Measurements from ENCODE around the gene MAPK11.

Gene MAPK11

DNA sequence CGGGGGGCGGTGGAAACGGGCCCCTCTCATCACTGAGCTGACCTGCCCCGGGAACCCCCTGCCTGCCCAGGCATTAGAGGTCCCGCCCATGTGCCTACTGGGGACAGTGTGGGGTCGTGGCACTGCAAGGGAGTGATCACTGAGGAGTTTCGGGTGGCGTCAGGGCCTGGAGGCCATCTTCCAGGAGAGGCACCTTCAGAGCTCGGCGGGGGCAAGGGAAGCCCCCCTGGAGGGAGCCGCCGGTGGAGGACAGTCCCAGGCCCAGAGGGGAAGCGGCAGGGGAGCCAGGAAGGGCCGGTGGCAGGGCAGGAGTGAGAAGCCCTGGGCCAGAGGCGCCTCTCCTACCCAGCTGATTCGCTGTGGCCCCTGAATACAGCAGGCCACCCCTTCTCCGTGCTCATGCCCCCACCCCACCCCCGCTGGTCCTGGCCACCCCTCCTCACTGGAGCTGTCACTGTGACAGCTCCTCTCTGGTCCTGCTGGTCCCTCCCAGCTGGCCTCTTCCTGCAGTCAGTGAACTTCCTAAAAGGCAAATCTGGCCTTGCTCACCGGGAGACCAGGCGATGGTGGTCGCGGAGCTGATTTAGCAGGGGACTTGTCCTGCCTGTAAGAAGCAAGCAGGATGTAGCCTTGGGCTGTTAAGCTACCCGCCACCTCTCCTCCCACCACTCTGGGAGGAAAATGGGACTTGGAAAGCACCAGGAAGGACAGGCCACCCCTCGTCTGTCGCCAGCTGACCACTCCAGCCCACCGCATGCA is 2.0 kb upstream of the MAPK11 start:
- Histone ChIP-seq H4K91ac (ENCODE audit: low read length) (no peak overlapping the region), H4K8ac (ENCODE audit: low read length) (no peak overlapping the region), H2BK15ac (ENCODE audit: low read depth, poor library complexity, severe bottlenecking) (no peak overlapping the region), H3K4me3 (ENCODE audit: insufficient read depth in 1 of 2, low read depth in 1 of 2, low read length in 2 of 2) (peak overlapping the region in 1 of 2 experiments; percentile 23), H3K18ac (ENCODE audit: low read depth in 1 of 2, low read length in 2 of 2) (peak overlapping the region in 1 of 2 experiments; percentile 83), H3K4ac (ENCODE audit: low read depth in 1 of 2, low read length in 2 of 2) (peak overlapping the region in 1 of 2 experiments; percentile 48), H3K79me1 (replicated peaks; ENCODE audit: low read length, poor library complexity, severe bottlenecking) (peaks cover 2% of the 10 kb centered on the region), H3K9me3 (ENCODE audit: control insufficient read depth, low read length) (no peaks in the 10 kb centered on the region), H2BK120ac (ENCODE audit: low read depth, low read length) (no peak overlapping the region), H3K9ac (ENCODE audit: low read length) (no peak overlapping the region), H3K36me3 (ENCODE audit: control insufficient read depth in 1 of 2, insufficient read depth in 2 of 2, low read depth in 1 of 2, low read length in 2 of 2) (peaks cover 34 to 45% of the 10 kb centered on the region in 2 experiments), H3K4me2 (ENCODE audit: low read length, poor library complexity, severe bottlenecking) (peak overlapping the region; percentile 38), H2AK5ac (ENCODE audit: low read length, severe bottlenecking) (no peak overlapping the region), H2BK12ac (ENCODE audit: low read length in 2 of 2) (peak overlapping the region in 1 of 2 experiments; percentile 47), H3K27me3 (ENCODE audit: control insufficient read depth in 1 of 2, insufficient read depth in 1 of 2, low read length in 2 of 2) (peaks cover 0 to under 1% of the 10 kb centered on the region in 2 experiments), H3K4me1 (ENCODE audit: control insufficient read depth, insufficient read depth, low read depth, low read length) (peaks cover 46% of the 10 kb centered on the region), H3K27ac (ENCODE audit: low read length, poor library complexity, severe bottlenecking) (no peak overlapping the region), H3K14ac (ENCODE audit: low read length in 2 of 2) (no peak overlapping the region), H2BK5ac (ENCODE audit: low read depth, low read length, poor library complexity, severe bottlenecking) (no peak overlapping the region), H3K23ac (ENCODE audit: low read length in 2 of 2) (no peak overlapping the region), H2AFZ (ENCODE audit: low read depth, low read length) (no peak overlapping the region)
- 36% methylated on average over 22 of the region's 26 CpGs for WGBS
- no peak for DNase-seq

DNA sequence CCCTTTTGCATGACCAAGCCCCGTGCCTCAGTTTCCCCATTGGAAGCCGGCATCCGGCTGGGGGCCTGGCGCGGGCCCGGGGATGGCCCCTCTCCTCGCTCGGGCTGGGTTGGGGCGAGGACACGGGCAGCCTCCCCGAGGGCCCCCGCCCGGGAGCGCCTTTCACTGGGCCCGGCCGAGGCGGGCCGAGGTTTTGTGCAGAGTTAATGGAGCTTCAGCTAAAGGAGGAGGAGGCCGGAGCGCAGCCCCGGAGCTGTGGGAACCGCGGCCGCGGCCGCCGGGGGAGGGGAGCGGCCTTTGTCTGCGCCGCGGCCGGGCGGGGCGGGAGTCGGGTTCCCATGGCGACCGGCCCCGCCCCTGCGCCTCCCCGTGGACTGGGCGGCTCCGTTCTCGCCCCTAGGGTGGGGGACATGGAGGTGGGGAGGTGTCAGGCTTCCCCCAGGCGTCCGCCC is 1.4 kb upstream of the MAPK11 start:
- Histone ChIP-seq H3K9ac (ENCODE audit: low read length) (no peak overlapping the region), H2AK5ac (ENCODE audit: low read length, severe bottlenecking) (no peak overlapping the region), H3K27me3 (ENCODE audit: control insufficient read depth in 1 of 2, insufficient read depth in 1 of 2, low read length in 2 of 2) (peaks cover 0 to 7% of the 10 kb centered on the region in 2 experiments), H2BK5ac (ENCODE audit: low read depth, low read length, poor library complexity, severe bottlenecking) (no peak overlapping the region), H2AFZ (ENCODE audit: low read depth, low read length) (no peak overlapping the region), H4K8ac (ENCODE audit: low read length) (no peak overlapping the region), H3K23ac (ENCODE audit: low read length in 2 of 2) (no peak overlapping the region), H3K27ac (ENCODE audit: low read length, poor library complexity, severe bottlenecking) (no peak overlapping the region), H3K14ac (ENCODE audit: low read length in 2 of 2) (no peak overlapping the region), H2BK120ac (ENCODE audit: low read depth, low read length) (no peak overlapping the region), H3K4me2 (ENCODE audit: low read length, poor library complexity, severe bottlenecking) (peak overlapping the region; percentile 95), H2BK15ac (ENCODE audit: low read depth, poor library complexity, severe bottlenecking) (no peak overlapping the region), H3K79me1 (replicated peaks; ENCODE audit: low read length, poor library complexity, severe bottlenecking) (peaks cover 2% of the 10 kb centered on the region), H3K9me3 (ENCODE audit: control insufficient read depth, low read length) (no peaks in the 10 kb centered on the region), H3K4ac (ENCODE audit: low read depth in 1 of 2, low read length in 2 of 2) (peak overlapping the region in 1 of 2 experiments; percentile 22), H2BK12ac (ENCODE audit: low read length in 2 of 2) (no peak overlapping the region), H3K4me1 (ENCODE audit: control insufficient read depth, insufficient read depth, low read depth, low read length) (peaks cover 47% of the 10 kb centered on the region), H3K36me3 (ENCODE audit: control insufficient read depth in 1 of 2, insufficient read depth in 2 of 2, low read depth in 1 of 2, low read length in 2 of 2) (peaks cover 27 to 45% of the 10 kb centered on the region in 2 experiments), H4K91ac (ENCODE audit: low read length) (no peak overlapping the region), H3K18ac (ENCODE audit: low read depth in 1 of 2, low read length in 2 of 2) (peak overlapping the region in 1 of 2 experiments; percentile 83), H3K4me3 (ENCODE audit: insufficient read depth in 1 of 2, low read depth in 1 of 2, low read length in 2 of 2) (peak overlapping the region; percentile 23 to 75)
- 3% methylated on average over 21 of the region's 45 CpGs for WGBS
- DNase-seq: peak; percentile 69

GRCh38 chr22:50270666-50271394 is 650 bp upstream of the MAPK11 start:
- Histone ChIP-seq H3K18ac (ENCODE audit: low read depth in 1 of 2, low read length in 2 of 2) (no peak overlapping the region), H3K36me3 (ENCODE audit: control insufficient read depth in 1 of 2, insufficient read depth in 2 of 2, low read depth in 1 of 2, low read length in 2 of 2) (peaks cover 21 to 40% of the 10 kb centered on the region in 2 experiments), H3K9me3 (ENCODE audit: control insufficient read depth, low read length) (no peaks in the 10 kb centered on the region), H4K8ac (ENCODE audit: low read length) (no peak overlapping the region), H3K4me1 (ENCODE audit: control insufficient read depth, insufficient read depth, low read depth, low read length) (peaks cover 43% of the 10 kb centered on the region), H2BK12ac (ENCODE audit: low read length in 2 of 2) (no peak overlapping the region), H2BK5ac (ENCODE audit: low read depth, low read length, poor library complexity, severe bottlenecking) (no peak overlapping the region), H3K27me3 (ENCODE audit: control insufficient read depth in 1 of 2, insufficient read depth in 1 of 2, low read length in 2 of 2) (peaks cover 0 to 11% of the 10 kb centered on the region in 2 experiments), H4K91ac (ENCODE audit: low read length) (no peak overlapping the region), H3K4me3 (ENCODE audit: insufficient read depth in 1 of 2, low read depth in 1 of 2, low read length in 2 of 2) (peak overlapping the region; percentile 61 to 75), H3K9ac (ENCODE audit: low read length) (peak overlapping the region; percentile 43), H3K4me2 (ENCODE audit: low read length, poor library complexity, severe bottlenecking) (peak overlapping the region; percentile 95), H3K23ac (ENCODE audit: low read length in 2 of 2) (peak overlapping the region in 1 of 2 experiments; percentile 51), H2BK15ac (ENCODE audit: low read depth, poor library complexity, severe bottlenecking) (peak overlapping the region; percentile 35), H3K14ac (ENCODE audit: low read length in 2 of 2) (no peak overlapping the region), H2AK5ac (ENCODE audit: low read length, severe bottlenecking) (no peak overlapping the region), H3K79me1 (replicated peaks; ENCODE audit: low read length, poor library complexity, severe bottlenecking) (peaks cover 1% of the 10 kb centered on the region), H2AFZ (ENCODE audit: low read depth, low read length) (no peak overlapping the region), H2BK120ac (ENCODE audit: low read depth, low read length) (no peak overlapping the region), H3K4ac (ENCODE audit: low read depth in 1 of 2, low read length in 2 of 2) (no peak overlapping the region), H3K27ac (ENCODE audit: low read length, poor library complexity, severe bottlenecking) (no peak overlapping the region)
- DNase-seq: peak; percentile 81
- WGBS: 6% methylated on average over 53 of the region's 53 CpGs

GRCh38 chr22:50269573-50269969 is 609 bp downstream of the MAPK11 start:
- Histone ChIP-seq H3K4me3 (ENCODE audit: insufficient read depth in 1 of 2, low read depth in 1 of 2, low read length in 2 of 2) (peak overlapping the region in 1 of 2 experiments; percentile 56), H3K9me3 (ENCODE audit: control insufficient read depth, low read length) (no peaks in the 10 kb centered on the region), H3K4ac (ENCODE audit: low read depth in 1 of 2, low read length in 2 of 2) (no peak overlapping the region), H3K9ac (ENCODE audit: low read length) (no peak overlapping the region), H4K8ac (ENCODE audit: low read length) (peak overlapping the region; percentile 31), H3K23ac (ENCODE audit: low read length in 2 of 2) (no peak overlapping the region), H2BK12ac (ENCODE audit: low read length in 2 of 2) (peak overlapping the region in 1 of 2 experiments; percentile 6), H2BK120ac (ENCODE audit: low read depth, low read length) (no peak overlapping the region), H3K14ac (ENCODE audit: low read length in 2 of 2) (no peak overlapping the region), H2AK5ac (ENCODE audit: low read length, severe bottlenecking) (no peak overlapping the region), H2BK5ac (ENCODE audit: low read depth, low read length, poor library complexity, severe bottlenecking) (no peak overlapping the region), H3K4me1 (ENCODE audit: control insufficient read depth, insufficient read depth, low read depth, low read length) (peaks cover 43% of the 10 kb centered on the region), H2AFZ (ENCODE audit: low read depth, low read length) (no peak overlapping the region), H3K27ac (ENCODE audit: low read length, poor library complexity, severe bottlenecking) (no peak overlapping the region), H3K79me1 (replicated peaks; ENCODE audit: low read length, poor library complexity, severe bottlenecking) (no peaks in the 10 kb centered on the region), H3K36me3 (ENCODE audit: control insufficient read depth in 1 of 2, insufficient read depth in 2 of 2, low read depth in 1 of 2, low read length in 2 of 2) (peaks cover 10 to 34% of the 10 kb centered on the region in 2 experiments), H3K27me3 (ENCODE audit: control insufficient read depth in 1 of 2, insufficient read depth in 1 of 2, low read length in 2 of 2) (peaks cover 0 to 17% of the 10 kb centered on the region in 2 experiments), H4K91ac (ENCODE audit: low read length) (no peak overlapping the region), H3K4me2 (ENCODE audit: low read length, poor library complexity, severe bottlenecking) (peak overlapping the region; percentile 85), H3K18ac (ENCODE audit: low read depth in 1 of 2, low read length in 2 of 2) (peak overlapping the region in 1 of 2 experiments; percentile 11), H2BK15ac (ENCODE audit: low read depth, poor library complexity, severe bottlenecking) (no peak overlapping the region)
- WGBS: 27% methylated on average over 17 of the region's 18 CpGs
- DNase-seq: no peak
